Activated gamma-delta T cell treated with anti-CD3 and anti-CD28 coated beads, Interleukin-2, amount 50 U/mL, for 16 hours (primary cell): ENCODE data around the gene RYR3.
"Not testable (repeated sequence)": the region's sequence is repeated elsewhere in the genome, so short reads cannot be mapped to it uniquely, and the experiment has no call there.

ENCODE experiments used
- DNase-seq: peaks from one replicate; pipeline ENCODE4 v3.0.0-alpha.2; 2020; ENCODE audit warnings: low read depth

Gene RYR3

DNA sequence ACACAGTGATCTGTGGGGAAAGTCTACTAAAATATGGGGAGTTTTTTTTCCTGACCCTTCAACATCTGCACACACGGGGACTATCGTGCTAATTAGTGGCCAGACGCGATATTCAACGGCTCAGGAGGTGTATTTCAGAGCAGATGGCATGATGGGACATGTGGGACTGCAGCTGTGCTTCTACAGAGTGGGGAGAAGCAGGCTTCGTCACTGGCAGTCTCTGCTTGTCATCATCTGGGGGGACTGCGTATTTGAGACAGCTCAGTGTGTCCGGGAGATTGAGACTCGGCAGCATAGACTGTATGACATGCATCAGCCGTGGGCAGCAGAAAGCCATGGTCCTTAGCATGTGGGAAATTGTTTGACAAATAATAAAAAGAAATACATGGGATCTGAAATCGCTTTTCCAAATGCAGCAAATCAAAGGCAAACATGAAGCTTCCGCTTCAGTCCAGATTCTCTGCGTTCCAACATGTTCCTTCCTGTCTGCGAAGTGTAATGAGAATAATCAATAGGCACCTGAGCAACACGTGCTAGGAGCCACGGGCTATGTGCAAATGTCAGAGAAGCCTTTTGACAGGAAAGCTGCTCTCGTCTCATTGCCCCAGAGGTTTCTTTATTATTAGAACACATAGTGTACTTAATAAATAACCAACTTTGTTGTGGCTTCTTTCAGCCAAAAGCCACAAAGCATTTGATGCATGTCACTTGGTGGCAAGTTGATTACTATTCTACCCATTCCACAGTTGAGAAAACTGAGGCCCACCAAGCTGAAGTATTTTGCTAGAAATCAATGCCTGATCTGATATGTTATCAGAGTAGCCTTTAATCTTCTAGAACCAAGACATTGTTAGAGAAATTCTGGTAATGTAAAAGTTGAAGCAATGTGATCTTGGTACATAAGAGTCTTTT is 276.3 kb downstream of the RYR3 start:
- no peak for DNase-seq

- DNase-seq = no peak
Observed at GRCh38 chr15:33587773-33588172, 277.0 kb downstream of the RYR3 start.

- DNase-seq = no peak
Observed at GRCh38 chr15:33592864-33593263, 282.1 kb downstream of the RYR3 start.

DNA sequence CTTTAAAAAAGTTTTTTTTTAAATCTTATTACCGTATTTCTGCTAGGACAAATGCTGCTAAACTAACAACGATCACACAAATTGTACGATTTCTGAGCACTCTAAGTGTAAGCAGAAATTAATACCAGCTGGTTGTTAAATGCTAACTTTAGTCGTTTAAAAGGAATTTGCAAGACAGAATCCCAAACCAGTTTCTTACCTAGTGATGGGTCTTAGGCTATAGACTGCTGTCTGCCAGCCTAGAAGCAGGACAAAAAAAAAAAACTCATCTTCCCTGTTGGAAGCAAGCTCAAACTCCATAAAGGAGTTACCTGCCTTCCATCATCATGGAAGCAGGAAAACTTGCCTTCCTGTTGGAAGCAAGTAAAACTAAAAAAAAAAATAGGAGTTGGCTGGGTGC is 287.6 kb downstream of the RYR3 start:
- not testable (repeated sequence) for DNase-seq

DNA sequence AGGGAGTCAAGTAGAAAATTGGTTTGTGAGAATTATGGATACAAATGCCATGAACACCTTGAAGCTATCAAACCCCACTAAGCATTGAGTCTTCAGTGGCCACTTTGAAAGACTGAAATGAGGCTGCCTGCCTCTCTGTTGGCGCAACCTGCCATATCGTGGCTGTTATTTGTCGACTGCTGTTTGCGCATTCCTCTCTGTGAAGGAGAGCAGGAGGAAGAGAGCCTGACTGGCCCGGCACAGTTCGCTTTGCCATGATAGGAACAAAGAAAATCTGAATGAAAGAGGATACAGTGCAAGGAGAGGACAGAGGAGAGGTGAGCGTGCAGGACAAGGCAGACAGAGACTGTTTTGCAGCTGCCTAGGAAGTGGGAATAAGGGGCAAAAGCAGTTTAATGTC is 289.4 kb downstream of the RYR3 start:
- no peak for DNase-seq

DNA sequence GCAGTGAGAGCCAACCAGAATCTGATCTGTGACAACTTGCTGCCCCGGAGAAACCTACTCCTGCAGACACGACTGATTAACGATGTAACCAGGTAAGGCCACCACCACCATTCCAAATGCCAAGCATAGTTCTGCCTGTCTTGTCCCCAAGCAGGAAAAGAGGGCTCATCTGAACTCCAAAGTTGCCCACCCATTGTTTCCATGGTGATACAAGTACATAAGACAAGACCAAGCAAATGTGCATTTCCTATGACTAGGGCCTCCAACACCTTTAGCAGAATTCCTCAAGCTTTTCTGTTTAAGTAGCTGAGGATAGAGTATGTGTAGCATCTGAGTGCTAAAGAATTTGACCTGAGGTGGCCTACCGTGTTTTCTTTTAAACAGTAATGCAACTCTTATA is 290.7 kb downstream of the RYR3 start:
- no peak for DNase-seq

- DNase-seq = no peak
Observed at GRCh38 chr15:33608714-33609113, 297.9 kb downstream of the RYR3 start.

DNA sequence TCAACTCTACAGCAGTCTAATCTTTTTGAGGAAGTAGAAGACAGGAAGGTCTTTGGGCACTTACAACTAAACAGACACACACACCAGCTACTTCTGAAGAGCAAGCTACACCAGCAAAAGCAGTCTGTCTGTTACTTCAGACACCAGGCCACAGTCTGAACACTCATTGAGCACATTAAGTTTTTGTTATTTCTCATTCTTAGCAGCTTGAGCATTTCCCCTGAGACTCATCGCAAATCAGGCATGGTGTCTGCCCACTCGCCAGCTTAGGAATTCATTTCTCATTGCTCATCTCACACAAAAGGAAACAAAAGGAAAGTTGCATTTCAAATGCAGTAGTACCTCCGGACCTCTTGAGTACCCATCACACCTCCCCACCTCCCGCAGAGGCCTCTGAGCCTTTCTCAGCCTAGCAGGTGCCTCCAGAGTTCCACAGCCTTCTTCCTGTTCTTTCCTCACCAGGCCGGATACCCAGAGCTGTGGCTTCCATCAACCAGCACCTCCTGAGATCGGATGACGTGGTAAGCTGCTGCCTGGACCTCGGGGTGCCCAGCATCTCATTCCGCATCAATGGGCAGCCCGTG is 302.0 kb downstream of the RYR3 start:
- DNase-seq = no peak

- DNase-seq = no peak
Observed at GRCh38 chr15:33616475-33616874, 305.7 kb downstream of the RYR3 start.

DNA sequence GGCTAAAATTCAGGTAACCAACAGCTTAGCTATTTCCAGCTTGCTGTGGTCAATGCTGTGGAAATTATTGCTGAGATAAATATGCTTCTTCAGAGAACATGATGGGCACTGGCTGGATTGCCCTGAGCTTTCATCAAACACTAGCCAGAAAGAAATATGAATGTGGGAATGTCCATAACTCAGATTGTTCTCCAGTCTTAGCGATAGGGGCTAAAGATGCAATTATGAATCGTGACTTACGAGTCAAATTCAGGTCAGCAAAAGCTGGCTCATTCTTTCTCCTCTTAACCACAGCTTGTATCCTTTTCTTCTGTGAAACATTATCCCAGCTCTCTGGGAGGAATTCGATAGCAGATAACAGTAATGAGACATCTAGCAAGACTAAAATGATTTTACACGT is 307.6 kb downstream of the RYR3 start:
- no peak for DNase-seq

- DNase-seq = no peak
Observed at GRCh38 chr15:33621141-33621540, 310.4 kb downstream of the RYR3 start.

- no peak for DNase-seq
Observed at GRCh38 chr15:33623010-33623409, 312.2 kb downstream of the RYR3 start.

- DNase-seq = no peak
Observed at GRCh38 chr15:33624439-33624838, 313.7 kb downstream of the RYR3 start.

- DNase-seq = no peak
Observed at GRCh38 chr15:33629647-33630046, 318.9 kb downstream of the RYR3 start.

DNA sequence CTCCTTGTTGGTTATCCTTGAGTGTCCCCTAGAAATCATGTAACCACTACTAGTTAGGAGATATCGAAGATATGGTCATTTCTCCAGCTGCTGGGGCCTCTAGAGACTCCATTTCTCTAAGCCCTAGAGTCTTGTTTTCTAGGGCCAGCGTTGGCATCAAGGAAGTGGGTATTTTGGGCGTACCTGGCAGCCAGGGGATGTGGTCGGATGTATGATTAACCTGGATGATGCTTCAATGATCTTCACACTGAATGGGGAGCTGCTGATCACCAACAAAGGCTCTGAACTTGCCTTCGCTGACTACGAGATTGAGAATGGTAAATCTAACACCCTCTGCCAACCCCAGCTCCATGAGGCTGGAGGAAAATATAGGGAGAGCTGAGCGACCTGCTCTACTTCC is 325.5 kb downstream of the RYR3 start:
- no peak for DNase-seq

GRCh38 chr15:33636958-33637357 is 326.2 kb downstream of the RYR3 start:
- no peak for DNase-seq

DNA sequence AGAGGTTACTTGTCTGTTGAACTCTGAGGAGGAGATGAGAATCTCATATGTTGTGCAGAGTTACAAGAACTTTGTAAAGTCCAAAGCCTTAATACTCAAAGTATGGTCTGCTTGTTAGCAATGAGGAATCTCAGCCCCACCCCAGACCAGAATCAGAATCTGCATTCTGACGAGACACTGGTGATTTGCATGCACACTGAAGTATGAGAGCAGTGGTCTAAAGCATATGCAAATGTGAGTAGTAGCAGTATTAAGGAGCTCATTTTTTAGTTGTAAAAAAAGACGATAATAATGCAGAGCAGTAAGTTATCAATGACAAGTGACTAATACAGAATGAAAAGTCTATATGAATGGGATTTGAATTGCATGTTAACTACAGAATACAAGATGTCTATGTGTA is 327.7 kb downstream of the RYR3 start:
- no peak for DNase-seq

DNA sequence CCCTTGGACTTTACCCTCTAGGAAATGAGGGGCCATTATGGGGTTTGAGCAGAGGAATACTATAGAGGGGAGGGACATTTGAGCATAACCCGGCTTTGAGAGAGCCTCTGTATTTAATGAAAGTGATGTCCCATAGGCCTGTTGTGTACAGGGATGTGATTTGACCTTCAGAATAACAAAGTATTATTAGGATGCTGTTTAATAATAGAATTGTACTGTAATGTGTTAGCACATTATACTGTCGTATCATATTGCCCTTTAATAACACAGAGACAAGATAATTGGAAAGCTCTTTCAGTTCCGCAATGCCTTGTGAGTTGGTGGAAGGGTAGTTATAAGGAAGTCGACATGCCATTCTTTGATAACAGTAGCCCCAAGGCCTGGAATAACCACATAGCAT is 328.3 kb downstream of the RYR3 start:
- no peak for DNase-seq

GRCh38 chr15:33639456-33639855 is 328.7 kb downstream of the RYR3 start:
- no peak for DNase-seq

GRCh38 chr15:33639978-33640377 is 329.2 kb downstream of the RYR3 start:
- no peak for DNase-seq

- no peak for DNase-seq
Observed at GRCh38 chr15:33641069-33641468, 330.3 kb downstream of the RYR3 start.

DNA sequence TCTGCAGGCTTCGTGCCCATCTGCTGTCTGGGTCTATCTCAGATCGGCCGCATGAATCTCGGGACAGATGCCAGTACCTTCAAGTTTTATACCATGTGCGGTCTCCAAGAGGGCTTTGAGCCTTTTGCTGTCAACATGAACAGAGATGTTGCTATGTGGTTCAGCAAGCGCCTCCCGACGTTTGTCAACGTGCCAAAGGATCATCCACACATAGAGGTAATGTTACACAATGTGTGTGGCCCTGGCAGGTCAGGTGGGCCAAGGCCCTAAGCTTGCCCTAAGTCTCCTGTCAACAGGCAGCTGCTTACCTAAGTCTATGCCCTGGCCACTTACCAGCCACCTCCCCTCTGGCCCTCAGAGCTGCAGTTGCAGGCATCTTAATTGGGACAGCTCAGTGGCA is 333.5 kb downstream of the RYR3 start:
- no peak for DNase-seq

DNA sequence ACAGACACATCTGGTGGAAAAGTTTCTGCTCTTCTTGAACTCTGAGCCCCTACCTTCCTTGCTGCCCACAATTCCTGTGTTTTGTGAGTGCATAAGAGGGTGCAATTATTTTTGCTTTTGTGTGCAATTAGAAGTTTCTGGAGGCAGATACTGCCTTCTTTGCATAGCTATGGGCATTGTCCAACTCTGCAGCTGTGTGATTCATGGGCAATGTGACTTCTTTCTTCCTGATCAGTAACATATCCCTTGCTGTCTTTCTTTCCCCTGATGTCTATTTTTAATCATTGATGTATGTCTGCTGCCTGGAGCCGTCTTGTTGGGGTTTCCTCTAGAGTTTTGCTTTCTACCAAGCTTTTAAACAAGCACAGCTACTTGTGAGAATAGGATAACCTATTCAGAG is 336.0 kb downstream of the RYR3 start:
- no peak for DNase-seq
